Activated B cell treated with CpG ODN at 0.5 μM for 24 hours (primary cell): ENCODE data around the gene SPOUT1. TPM values are rescaled to one million over a fixed set of nuclear protein-coding genes. Genes with fewer than 3 reads are reported as not detected.

ENCODE experiments used
- ATAC-seq: fragments of 200-7000 bp; cut with Tn5 transposase; one replicate; pipeline ENCODE4 v1.10.0; 2021; ENCODE audit warnings: low read depth, mild to moderate bottlenecking, moderate library complexity
- CTCF ChIA-PET: fragments of 350-600 bp; sonication (Branson Sonifier 250); formaldehyde crosslinking; loops from one replicate; lab custom pipeline; 2021; ENCODE audit warnings: antibody characterized with exemption; lab: Charles Lee
- POLR2A ChIA-PET: fragments of 350-600 bp; sonication (Branson Sonifier 250); formaldehyde crosslinking; loops from one replicate; lab custom pipeline; 2021; ENCODE audit warnings: antibody characterized with exemption; lab: Charles Lee
- DNase-seq: peaks from one replicate; pipeline ENCODE4 v3.0.0; 2022
- H3K27ac Mint-ChIP-seq: one replicate; pipeline ENCODE4 v1.8.0; 2020; ENCODE audit warnings: mixed read lengths
- H3K27me3 Mint-ChIP-seq: one replicate; pipeline ENCODE4 v1.8.0; 2021; ENCODE audit warnings: mixed read lengths
- H3K36me3 Mint-ChIP-seq: one replicate; pipeline ENCODE4 v1.8.0; 2021; ENCODE audit warnings: low read depth, mixed read lengths
- H3K4me1 Mint-ChIP-seq: one replicate; pipeline ENCODE4 v1.8.0; 2021; ENCODE audit warnings: mixed read lengths
- H3K4me3 Mint-ChIP-seq: one replicate; pipeline ENCODE4 v1.8.0; 2020; ENCODE audit warnings: mild to moderate bottlenecking, mixed read lengths
- H3K9me3 Mint-ChIP-seq: one replicate; pipeline ENCODE4 v1.8.0; 2020; ENCODE audit warnings: mixed read lengths
- CTCF ChIP-seq: fragments of 200-600 bp; IDR thresholded peaks from one replicate; pipeline ENCODE4 v1.8.0; 2022; ENCODE audit warnings: antibody characterized with exemption, mild to moderate bottlenecking
- intact Hi-C: fragments of 100-400 bp; cut with micrococcal nuclease; formaldehyde crosslinking; loops from one replicate; pipeline ENCODE4 v1.15.1; 2024
- total RNA-seq: library from RNA; stranded (reverse); gene quantifications from 2 replicates; pipeline ENCODE4 v1.2.3, GENCODE V29; 2022

Gene SPOUT1
- total RNA-seq, 1 donor from 2014 or later, result 79.1 TPM

- Mint-ChIP-seq H3K4me1 (peaks cover 15% of the 10 kb centered on the region), H3K9me3 (no peaks in the 10 kb centered on the region), H3K27ac (peak within 1 kb of the TSS; percentile 87), H3K27me3 (no peaks in the 10 kb centered on the region), H3K4me3 (peak within 1 kb of the TSS; percentile 87), H3K36me3 (peaks cover 23% of the 10 kb centered on the region)
- POLR2A ChIA-PET, result interaction anchor here (0.6 to 3.6 kb wide), 21 partner anchors 9 to 921 kb away, joined by 3 to 49 read pairs (median 4); partner anchors contain the start of genes CIZ1, DOLK, DYNC2I2 and GOLGA2
- intact Hi-C loops, result loop anchor here (1.0 to 5.0 kb wide), 8 partner anchors 11 to 169 kb away; partner anchors contain the start of genes LRRC8A, PKN3, SPOUT1 and TBC1D13
- peak; percentile 98 for DNase-seq
- no peak for TF ChIP-seq CTCF
- peak; percentile 95 for ATAC-seq
- CTCF ChIA-PET, result interaction anchor here (0.6 to 2.5 kb wide), 13 partner anchors 9 to 127 kb away, joined by 3 to 12 read pairs (median 5); partner anchors contain the start of genes PKN3 and SPOUT1
Measured at GRCh38 chr9:128818099-128818838, 11.3 kb downstream of the SPOUT1 start, which contains the start of gene ENDOG. Gene ENDOG, plus strand, starts transcription at chr9:128818500. Its CDS starts 185 bp downstream, at chr9:128818685.

GRCh38 chr9:128810873-128811272, 18.7 kb downstream of the SPOUT1 start:
- ATAC-seq (no peak), DNase-seq (no peak)
- Mint-ChIP-seq H3K4me3 (no peak overlapping the region), H3K36me3 (peaks cover 26% of the 10 kb centered on the region), H3K27me3 (no peaks in the 10 kb centered on the region), H3K9me3 (no peaks in the 10 kb centered on the region), H3K4me1 (no peaks in the 10 kb centered on the region), H3K27ac (no peak overlapping the region)
- CTCF ChIA-PET, result no interaction called here
- POLR2A ChIA-PET, result no interaction called here
- TF ChIP-seq CTCF, result no peak
- intact Hi-C loops, result no loop called here

- intact Hi-C loops, result no loop called here
- ChIA-PET CTCF (no interaction called here), POLR2A (no interaction called here)
- Mint-ChIP-seq H3K27ac (no peak overlapping the region), H3K36me3 (peaks cover 33% of the 10 kb centered on the region), H3K27me3 (no peaks in the 10 kb centered on the region), H3K9me3 (no peaks in the 10 kb centered on the region), H3K4me3 (no peak overlapping the region), H3K4me1 (no peaks in the 10 kb centered on the region)
- ATAC-seq, result no peak
- no peak for DNase-seq
- TF ChIP-seq CTCF, result no peak
Measured at GRCh38 chr9:128809831-128810230, 19.8 kb downstream of the SPOUT1 start.

GRCh38 chr9:128809036-128809599, 20.5 kb downstream of the SPOUT1 start:
- DNase-seq (no peak), ATAC-seq (no peak)
- Mint-ChIP-seq H3K9me3 (no peaks in the 10 kb centered on the region), H3K27me3 (no peaks in the 10 kb centered on the region), H3K36me3 (peaks cover 36% of the 10 kb centered on the region), H3K4me1 (no peaks in the 10 kb centered on the region), H3K4me3 (no peak overlapping the region), H3K27ac (no peak overlapping the region)
- CTCF ChIA-PET, result no interaction called here
- POLR2A ChIA-PET, result no interaction called here
- TF ChIP-seq CTCF, result no peak
- intact Hi-C loops, result no loop called here

- CTCF ChIA-PET, result interaction anchor here (1.0 kb wide), 1 partner anchor 10 kb away, joined by 3 read pairs; the partner anchor contains the start of gene ENDOG
- no peak for TF ChIP-seq CTCF
- ATAC-seq, result no peak
- peaks cover 42% of the 10 kb centered on the region for H3K36me3 Mint-ChIP-seq
- H3K4me3 Mint-ChIP-seq, result no peak overlapping the region
- POLR2A ChIA-PET, result no interaction called here
- H3K27me3 Mint-ChIP-seq, result no peaks in the 10 kb centered on the region
- H3K4me1 Mint-ChIP-seq, result no peaks in the 10 kb centered on the region
- intact Hi-C loops, result no loop called here
- DNase-seq, result no peak
- no peak overlapping the region for H3K27ac Mint-ChIP-seq
- H3K9me3 Mint-ChIP-seq, result no peaks in the 10 kb centered on the region
Measured at GRCh38 chr9:128808543-128808942, 21.1 kb downstream of the SPOUT1 start.
